ENCODE measurements around the gene CTDSP1. TPM values are rescaled to one million over a fixed set of nuclear protein-coding genes. Genes with fewer than 3 reads are reported as not detected.

Gene CTDSP1
- total RNA-seq, 1 experiment from 2014 or later = 25.4 TPM

DNA sequence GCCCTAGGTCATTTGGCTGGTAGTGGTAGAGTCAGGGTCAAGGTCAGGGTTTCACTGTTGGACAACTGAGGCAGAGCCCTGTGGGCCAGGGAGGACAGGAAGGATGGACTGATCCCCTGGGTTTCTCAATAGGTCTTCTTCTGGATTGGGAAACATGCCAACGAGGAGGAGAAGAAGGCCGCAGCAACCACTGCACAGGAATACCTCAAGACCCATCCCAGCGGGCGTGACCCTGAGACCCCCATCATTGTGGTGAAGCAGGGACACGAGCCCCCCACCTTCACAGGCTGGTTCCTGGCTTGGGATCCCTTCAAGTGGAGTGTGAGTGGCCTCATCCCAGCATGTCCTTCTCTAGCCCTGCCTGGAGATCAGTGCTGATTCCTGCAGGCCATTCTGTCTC, 37.3 kb downstream of the CTDSP1 start:
- H3K9me3 Mint-ChIP-seq = no peaks in the 10 kb centered on the region
- no peak for TF ChIP-seq SP1 (CRISPR knock-in tag; conservative IDR thresholded peaks at IDR 0.05)
- no peak for TF ChIP-seq CREM (CRISPR knock-in tag; IDR thresholded peaks at IDR 0.05)
- no peak for TF ChIP-seq FOXP1 (CRISPR knock-in tag; IDR thresholded peaks at IDR 0.05; ENCODE audit: borderline replicate concordance)
- TF ChIP-seq, protein P1, sequence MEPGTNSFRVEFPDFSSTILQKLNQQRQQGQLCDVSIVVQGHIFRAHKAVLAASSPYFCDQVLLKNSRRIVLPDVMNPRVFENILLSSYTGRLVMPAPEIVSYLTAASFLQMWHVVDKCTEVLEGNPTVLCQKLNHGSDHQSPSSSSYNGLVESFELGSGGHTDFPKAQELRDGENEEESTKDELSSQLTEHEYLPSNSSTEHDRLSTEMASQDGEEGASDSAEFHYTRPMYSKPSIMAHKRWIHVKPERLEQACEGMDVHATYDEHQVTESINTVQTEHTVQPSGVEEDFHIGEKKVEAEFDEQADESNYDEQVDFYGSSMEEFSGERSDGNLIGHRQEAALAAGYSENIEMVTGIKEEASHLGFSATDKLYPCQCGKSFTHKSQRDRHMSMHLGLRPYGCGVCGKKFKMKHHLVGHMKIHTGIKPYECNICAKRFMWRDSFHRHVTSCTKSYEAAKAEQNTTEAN (CRISPR knock-in tag; IDR thresholded peaks at IDR 0.05) = no peak
- TF ChIP-seq RORB (CRISPR knock-in tag; IDR thresholded peaks at IDR 0.05) = no peak
- no peak for TF ChIP-seq ZBTB21 (CRISPR knock-in tag; IDR thresholded peaks at IDR 0.05; ENCODE audit: borderline replicate concordance)
- TF ChIP-seq ZNF138 (CRISPR knock-in tag; conservative IDR thresholded peaks at IDR 0.05) = no peak
- no peaks in the 10 kb centered on the region for H3K36me3 Mint-ChIP-seq
- ATAC-seq (no peak), DNase-seq (ENCODE audit: low spot score) (no peak)
- CTCF ChIA-PET = no interaction called here
- H3K27ac Mint-ChIP-seq = no peak overlapping the region
- POLR2A ChIA-PET = interaction anchor here (0.6 kb wide), 1 partner anchor 993 kb away, joined by 7 read pairs; no protein-coding TSS in a partner anchor
- no peak overlapping the region for H3K4me3 Mint-ChIP-seq
- no peaks in the 10 kb centered on the region for H3K27me3 Mint-ChIP-seq (ENCODE audit: low read depth)
- H3K4me1 Mint-ChIP-seq = no peaks in the 10 kb centered on the region

- Mint-ChIP-seq H3K36me3 (no peaks in the 10 kb centered on the region), H3K9me3 (no peaks in the 10 kb centered on the region), H3K4me1 (no peaks in the 10 kb centered on the region), H3K4me3 (no peak overlapping the region), H3K27me3 (ENCODE audit: low read depth) (no peaks in the 10 kb centered on the region), H3K27ac (no peak overlapping the region)
- no peak for ATAC-seq
- POLR2A ChIA-PET = no interaction called here
- no peak for TF ChIP-seq TCF7 (CRISPR knock-in tag; IDR thresholded peaks at IDR 0.05; ENCODE audit: low read depth)
- no peak for TF ChIP-seq NFE2L1 (CRISPR knock-in tag; IDR thresholded peaks at IDR 0.05)
- TF ChIP-seq, protein P2, sequence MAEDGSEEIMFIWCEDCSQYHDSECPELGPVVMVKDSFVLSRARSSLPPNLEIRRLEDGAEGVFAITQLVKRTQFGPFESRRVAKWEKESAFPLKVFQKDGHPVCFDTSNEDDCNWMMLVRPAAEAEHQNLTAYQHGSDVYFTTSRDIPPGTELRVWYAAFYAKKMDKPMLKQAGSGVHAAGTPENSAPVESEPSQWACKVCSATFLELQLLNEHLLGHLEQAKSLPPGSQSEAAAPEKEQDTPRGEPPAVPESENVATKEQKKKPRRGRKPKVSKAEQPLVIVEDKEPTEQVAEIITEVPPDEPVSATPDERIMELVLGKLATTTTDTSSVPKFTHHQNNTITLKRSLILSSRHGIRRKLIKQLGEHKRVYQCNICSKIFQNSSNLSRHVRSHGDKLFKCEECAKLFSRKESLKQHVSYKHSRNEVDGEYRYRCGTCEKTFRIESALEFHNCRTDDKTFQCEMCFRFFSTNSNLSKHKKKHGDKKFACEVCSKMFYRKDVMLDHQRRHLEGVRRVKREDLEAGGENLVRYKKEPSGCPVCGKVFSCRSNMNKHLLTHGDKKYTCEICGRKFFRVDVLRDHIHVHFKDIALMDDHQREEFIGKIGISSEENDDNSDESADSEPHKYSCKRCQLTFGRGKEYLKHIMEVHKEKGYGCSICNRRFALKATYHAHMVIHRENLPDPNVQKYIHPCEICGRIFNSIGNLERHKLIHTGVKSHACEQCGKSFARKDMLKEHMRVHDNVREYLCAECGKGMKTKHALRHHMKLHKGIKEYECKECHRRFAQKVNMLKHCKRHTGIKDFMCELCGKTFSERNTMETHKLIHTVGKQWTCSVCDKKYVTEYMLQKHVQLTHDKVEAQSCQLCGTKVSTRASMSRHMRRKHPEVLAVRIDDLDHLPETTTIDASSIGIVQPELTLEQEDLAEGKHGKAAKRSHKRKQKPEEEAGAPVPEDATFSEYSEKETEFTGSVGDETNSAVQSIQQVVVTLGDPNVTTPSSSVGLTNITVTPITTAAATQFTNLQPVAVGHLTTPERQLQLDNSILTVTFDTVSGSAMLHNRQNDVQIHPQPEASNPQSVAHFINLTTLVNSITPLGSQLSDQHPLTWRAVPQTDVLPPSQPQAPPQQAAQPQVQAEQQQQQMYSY (CRISPR knock-in tag; IDR thresholded peaks at IDR 0.05) = no peak
- TF ChIP-seq CBFB (CRISPR knock-in tag; IDR thresholded peaks at IDR 0.05; ENCODE audit: low read depth) = no peak
- no peak for TF ChIP-seq RORB (CRISPR knock-in tag; IDR thresholded peaks at IDR 0.05)
- TF ChIP-seq AR (CRISPR knock-in tag; IDR thresholded peaks at IDR 0.05) = no peak
- CTCF ChIA-PET = no interaction called here
- no peak for DNase-seq (ENCODE audit: low spot score)
Observed at GRCh38 chr2:218437969-218438368, 38.3 kb downstream of the CTDSP1 start.

- no peak for ATAC-seq
- POLR2A ChIA-PET = no interaction called here
- H3K4me3 Mint-ChIP-seq = no peak overlapping the region
- CTCF ChIA-PET = interaction anchor here (0.6 kb wide), 2 partner anchors 131 to 146 kb away, joined by 3 to 5 read pairs; no protein-coding TSS in a partner anchor
- no peaks in the 10 kb centered on the region for H3K4me1 Mint-ChIP-seq
- no peaks in the 10 kb centered on the region for H3K9me3 Mint-ChIP-seq
- H3K27me3 Mint-ChIP-seq (ENCODE audit: low read depth) = no peaks in the 10 kb centered on the region
- H3K36me3 Mint-ChIP-seq = no peaks in the 10 kb centered on the region
- no peak overlapping the region; the same call in 1 of the 2 replicates for H3K27ac Mint-ChIP-seq
- no peak for DNase-seq (ENCODE audit: low spot score)
- no peak for TF ChIP-seq CTCF (IDR thresholded peaks at IDR 0.05)
- TF ChIP-seq, protein P3, sequence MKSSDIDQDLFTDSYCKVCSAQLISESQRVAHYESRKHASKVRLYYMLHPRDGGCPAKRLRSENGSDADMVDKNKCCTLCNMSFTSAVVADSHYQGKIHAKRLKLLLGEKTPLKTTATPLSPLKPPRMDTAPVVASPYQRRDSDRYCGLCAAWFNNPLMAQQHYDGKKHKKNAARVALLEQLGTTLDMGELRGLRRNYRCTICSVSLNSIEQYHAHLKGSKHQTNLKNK (CRISPR knock-in tag; IDR thresholded peaks at IDR 0.05) = no peak
- no peak for TF ChIP-seq ZNF423 (CRISPR knock-in tag; IDR thresholded peaks at IDR 0.05)
- TF ChIP-seq RELA (CRISPR knock-in tag; IDR thresholded peaks at IDR 0.05; ENCODE audit: borderline replicate concordance) = no peak
- no peak for TF ChIP-seq GTF2I (CRISPR knock-in tag; conservative IDR thresholded peaks at IDR 0.05)
- TF ChIP-seq, protein P4, sequence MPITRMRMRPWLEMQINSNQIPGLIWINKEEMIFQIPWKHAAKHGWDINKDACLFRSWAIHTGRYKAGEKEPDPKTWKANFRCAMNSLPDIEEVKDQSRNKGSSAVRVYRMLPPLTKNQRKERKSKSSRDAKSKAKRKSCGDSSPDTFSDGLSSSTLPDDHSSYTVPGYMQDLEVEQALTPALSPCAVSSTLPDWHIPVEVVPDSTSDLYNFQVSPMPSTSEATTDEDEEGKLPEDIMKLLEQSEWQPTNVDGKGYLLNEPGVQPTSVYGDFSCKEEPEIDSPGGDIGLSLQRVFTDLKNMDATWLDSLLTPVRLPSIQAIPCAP (CRISPR knock-in tag; IDR thresholded peaks at IDR 0.05) = no peak
- TF ChIP-seq RORB (CRISPR knock-in tag; IDR thresholded peaks at IDR 0.05) = no peak
- TF ChIP-seq FOXJ3 (CRISPR knock-in tag; IDR thresholded peaks at IDR 0.05; ENCODE audit: borderline replicate concordance) = no peak
- no peak for TF ChIP-seq SOX15 (CRISPR knock-in tag; IDR thresholded peaks at IDR 0.05)
- TF ChIP-seq ZNF671 (CRISPR knock-in tag; IDR thresholded peaks at IDR 0.05) = no peak
- no peak for TF ChIP-seq ZBTB21 (CRISPR knock-in tag; IDR thresholded peaks at IDR 0.05; ENCODE audit: borderline replicate concordance)
- TF ChIP-seq ZNF416 (CRISPR knock-in tag; IDR thresholded peaks at IDR 0.05) = no peak
- no peak for TF ChIP-seq ZNF219 (CRISPR knock-in tag; IDR thresholded peaks at IDR 0.05; ENCODE audit: borderline replicate concordance)
- no peak for TF ChIP-seq IRF2 (CRISPR knock-in tag; IDR thresholded peaks at IDR 0.05; ENCODE audit: borderline replicate concordance, low read depth)
Observed at GRCh38 chr2:218438596-218438995, 38.9 kb downstream of the CTDSP1 start.

All from WTC11 (cell line).